HG02678 (cell line): ENCODE measurements around the gene TSPY3.
"Not testable (repeated sequence)": the region's sequence is repeated elsewhere in the genome, so short reads cannot be mapped to it uniquely, and the experiment has no call there.

Experiments used
- ATAC-seq: cut with Tn5 transposase; IDR thresholded peaks from one replicate; pipeline ENCODE4 v1.9.1; 2021; ENCODE audit warnings: mild to moderate bottlenecking, moderate library complexity; ENCODE audit not compliant: unreplicated experiment

TSPY3 gene, protein sequence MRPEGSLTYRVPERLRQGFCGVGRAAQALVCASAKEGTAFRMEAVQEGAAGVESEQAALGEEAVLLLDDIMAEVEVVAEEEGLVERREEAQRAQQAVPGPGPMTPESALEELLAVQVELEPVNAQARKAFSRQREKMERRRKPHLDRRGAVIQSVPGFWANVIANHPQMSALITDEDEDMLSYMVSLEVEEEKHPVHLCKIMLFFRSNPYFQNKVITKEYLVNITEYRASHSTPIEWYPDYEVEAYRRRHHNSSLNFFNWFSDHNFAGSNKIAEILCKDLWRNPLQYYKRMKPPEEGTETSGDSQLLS

DNA sequence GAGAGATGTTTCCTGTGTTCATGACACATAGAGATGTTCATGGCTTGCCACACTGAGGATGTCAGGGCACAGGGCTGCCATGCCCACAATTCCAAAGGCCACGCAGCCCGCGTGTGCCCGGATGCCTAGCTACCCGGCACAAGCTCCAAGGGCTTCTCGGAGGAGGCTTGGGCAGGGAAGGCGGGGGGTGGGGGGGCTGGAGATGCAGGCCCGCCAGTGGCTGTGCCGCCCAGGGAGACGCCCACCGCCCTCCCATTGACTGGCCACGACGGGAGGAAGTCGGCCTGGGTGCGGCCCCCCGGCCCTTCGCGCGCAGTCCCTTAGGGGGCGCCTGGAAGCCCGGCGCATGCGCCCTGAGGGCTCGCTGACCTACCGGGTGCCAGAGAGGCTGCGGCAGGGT lies at the start of gene TSPY3:
TSS of gene TSPY3 (plus strand) at position 301 of the 400 bp plus-strand sequence. CDS start at position 347, 46 bp downstream.
- not testable (repeated sequence) for ATAC-seq

DNA sequence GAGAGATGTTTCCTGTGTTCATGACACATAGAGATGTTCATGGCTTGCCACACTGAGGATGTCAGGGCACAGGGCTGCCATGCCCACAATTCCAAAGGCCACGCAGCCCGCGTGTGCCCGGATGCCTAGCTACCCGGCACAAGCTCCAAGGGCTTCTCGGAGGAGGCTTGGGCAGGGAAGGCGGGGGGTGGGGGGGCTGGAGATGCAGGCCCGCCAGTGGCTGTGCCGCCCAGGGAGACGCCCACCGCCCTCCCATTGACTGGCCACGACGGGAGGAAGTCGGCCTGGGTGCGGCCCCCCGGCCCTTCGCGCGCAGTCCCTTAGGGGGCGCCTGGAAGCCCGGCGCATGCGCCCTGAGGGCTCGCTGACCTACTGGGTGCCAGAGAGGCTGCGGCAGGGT lies 40.7 kb upstream of the TSPY3 start, which contains the start of gene TSPY8:
TSS of gene TSPY8 (plus strand) at position 301 of the 400 bp plus-strand sequence. CDS start at position 347, 46 bp downstream.
- ATAC-seq: not testable (repeated sequence)

DNA sequence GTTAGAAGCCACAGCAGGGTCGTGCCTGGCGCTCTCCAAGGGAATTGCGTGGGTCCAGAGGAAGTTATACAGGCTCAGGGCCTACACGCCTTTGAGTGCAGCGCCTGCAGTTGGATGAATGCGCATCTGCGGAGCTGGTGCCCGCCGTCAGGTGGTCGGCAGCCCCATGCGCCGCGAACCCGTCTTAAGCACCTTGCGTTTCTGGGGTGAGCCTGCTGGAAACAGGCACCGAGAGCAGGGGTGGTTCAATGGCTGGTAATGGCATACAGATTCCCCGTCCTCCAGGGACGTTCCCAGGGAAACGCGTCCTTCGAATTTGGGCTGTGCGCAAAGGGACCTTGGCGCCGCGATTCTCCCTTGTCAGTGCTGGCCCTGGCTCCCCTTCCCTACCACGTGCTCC lies 1.7 kb upstream of the TSPY3 start:
- ATAC-seq: not testable (repeated sequence)
